PC-3 (cell line): ENCODE results near the gene ABHD2. TPM values are rescaled to one million over a fixed set of nuclear protein-coding genes. Genes with fewer than 3 reads are reported as not detected.
A peak's percentile ranks its signal among the peaks of the same experiment; 100 is the strongest.

Experiments
- ATAC-seq: fragments of 200-7000 bp; cut with Tn5 transposase; 2 replicates; pipeline ENCODE4 v1.9.1; 2020; ENCODE audit warnings: mild to moderate bottlenecking, moderate library complexity
- BruUV-seq: library from RNA; stranded (reverse); fragments of 400-500 nt; replicated peaks from 2 replicates; lab custom pipeline; 2021; lab: Mats Ljungman, UMichigan
- CTCF ChIA-PET: fragments of 300-600 bp; sonication (Branson Sonifier 250); formaldehyde crosslinking; loops from one replicate; lab custom pipeline; 2022; ENCODE audit warnings: antibody characterized with exemption; lab: Charles Lee
- POLR2A ChIA-PET: fragments of 300-600 bp; sonication (Branson Sonifier 250); formaldehyde crosslinking; loops from one replicate; lab custom pipeline; 2022; ENCODE audit warnings: antibody characterized with exemption; ENCODE audit not compliant: unreplicated experiment; lab: Charles Lee
- DNase-seq: peaks from one replicate; pipeline ENCODE4 v3.0.0-alpha.2; 2015
- H2AFZ ChIP-seq: fragments of 300-600 bp; sonication (generic); 2 replicates; pipeline ENCODE4 v1.6.0; 2016; ENCODE audit warnings: antibody characterized with exemption, low read length
- H3F3A ChIP-seq: fragments of 300-600 bp; sonication (generic); one replicate; pipeline ENCODE4 v1.6.0; 2017; ENCODE audit warnings: antibody characterized with exemption, low read length, control low read depth, mild to moderate bottlenecking; ENCODE audit not compliant: unreplicated experiment
- H3K27ac ChIP-seq: fragments of 300-600 bp; sonication (generic); 2 replicates; pipeline ENCODE4 v1.5.1; 2016; ENCODE audit warnings: mild to moderate bottlenecking, low read length
- H3K27me3 ChIP-seq: fragments of 300-600 bp; sonication (generic); 2 replicates; pipeline ENCODE4 v1.6.1; 2016; ENCODE audit warnings: low read length, mixed read lengths
- H3K36me3 ChIP-seq: fragments of 300-600 bp; sonication (generic); 2 replicates; pipeline ENCODE4 v1.6.1; 2016; ENCODE audit warnings: low read depth, mixed run types, low read length, mixed read lengths
- H3K4me1 ChIP-seq: fragments of 300-600 bp; sonication (generic); 2 replicates; pipeline ENCODE4 v1.5.1; 2016; ENCODE audit warnings: low read length; ENCODE audit not compliant: insufficient read depth
- H3K4me2 ChIP-seq: fragments of 300-600 bp; sonication (generic); 2 replicates; pipeline ENCODE4 v1.6.0; 2016; ENCODE audit warnings: low read length
- H3K4me3 ChIP-seq: fragments of 300-600 bp; sonication (generic); 2 replicates; pipeline ENCODE4 v1.5.1; 2016; ENCODE audit warnings: mild to moderate bottlenecking, low read length, mixed read lengths
- H3K79me2 ChIP-seq: fragments of 300-600 bp; sonication (generic); 2 replicates; pipeline ENCODE4 v1.6.1; 2017; ENCODE audit warnings: low read length, mixed read lengths
- H3K9ac ChIP-seq: fragments of 300-600 bp; sonication (generic); 2 replicates; pipeline ENCODE4 v1.6.0; 2016; ENCODE audit warnings: mild to moderate bottlenecking, low read length
- H3K9me2 ChIP-seq: fragments of 300-600 bp; sonication (generic); replicated peaks from 2 replicates; pipeline ENCODE4 v1.6.1; 2016; ENCODE audit warnings: mixed run types, low read length, mixed read lengths
- H3K9me3 ChIP-seq: fragments of 300-600 bp; sonication (generic); 2 replicates; pipeline ENCODE4 v1.6.1; 2016; ENCODE audit warnings: low read length, mixed read lengths
- H4K20me1 ChIP-seq: fragments of 300-600 bp; sonication (generic); 2 replicates; pipeline ENCODE4 v1.6.1; 2016; ENCODE audit warnings: low read length, mixed read lengths
- EZH2 ChIP-seq: fragments of 300-600 bp; sonication (generic); IDR thresholded peaks from one replicate; pipeline ENCODE4 v1.6.1; 2017; ENCODE audit warnings: antibody characterized with exemption, mild to moderate bottlenecking, low read length; ENCODE audit not compliant: unreplicated experiment
- EZH2phosphoT487 ChIP-seq: fragments of 300-600 bp; sonication (generic); IDR thresholded peaks from 2 replicates; pipeline ENCODE4 v1.6.1; 2018; ENCODE audit warnings: mild to moderate bottlenecking, antibody characterized with exemption, low read length, borderline replicate concordance
- intact Hi-C: fragments of 100-400 bp; cut with micrococcal nuclease; formaldehyde crosslinking; loops from 2 replicates; pipeline ENCODE4 v1.9.0; 2023
- total RNA-seq: library from RNA; depleted of rRNA; stranded (reverse); fragments of >200 nt; gene quantifications from 2 replicates; pipeline ENCODE4 v1.2.3, GENCODE V29; 2014
- TF ChIP-seq, protein P1 (sequence below): fragments of 300-600 bp; sonication (generic); conservative IDR thresholded peaks from 2 replicates; pipeline ENCODE4 v1.5.1; 2017; ENCODE audit warnings: antibody characterized with exemption, low read depth, mild to moderate bottlenecking, low read length

Gene ABHD2
- total RNA-seq, 1 experiment from 2014 or later = 34.0 TPM

DNA sequence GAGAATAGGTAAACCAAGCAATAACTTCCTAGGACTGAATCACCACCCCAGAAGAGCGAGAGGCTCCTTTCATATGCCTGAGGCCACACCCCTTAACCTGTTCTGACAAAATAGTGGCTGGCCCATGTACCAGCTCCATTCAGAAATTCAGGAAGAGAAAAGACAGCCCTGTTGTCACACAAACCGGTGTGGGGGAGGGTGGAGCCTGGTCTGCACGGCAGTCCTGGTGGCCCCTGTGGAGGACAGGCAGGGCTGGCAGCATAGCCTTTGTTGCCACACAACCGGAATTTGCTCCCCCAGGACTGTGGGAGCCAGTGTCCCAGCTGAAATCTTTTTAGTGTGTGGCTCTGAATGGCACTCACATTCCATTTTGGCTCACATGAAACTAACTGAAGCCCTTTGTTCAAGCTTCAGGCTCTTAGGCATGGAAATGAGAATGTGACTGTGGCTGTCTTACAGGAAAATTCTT is 109.3 kb downstream of the ABHD2 start:
- H3K9me3 ChIP-seq = no peaks in the 10 kb centered on the region
- H3K36me3 ChIP-seq = peaks cover 5% of the 10 kb centered on the region; the same call in 1 of the 2 replicates
- TF ChIP-seq EZH2phosphoT487 (no peak), EZH2 (no peak)
- TF ChIP-seq, protein P1, sequence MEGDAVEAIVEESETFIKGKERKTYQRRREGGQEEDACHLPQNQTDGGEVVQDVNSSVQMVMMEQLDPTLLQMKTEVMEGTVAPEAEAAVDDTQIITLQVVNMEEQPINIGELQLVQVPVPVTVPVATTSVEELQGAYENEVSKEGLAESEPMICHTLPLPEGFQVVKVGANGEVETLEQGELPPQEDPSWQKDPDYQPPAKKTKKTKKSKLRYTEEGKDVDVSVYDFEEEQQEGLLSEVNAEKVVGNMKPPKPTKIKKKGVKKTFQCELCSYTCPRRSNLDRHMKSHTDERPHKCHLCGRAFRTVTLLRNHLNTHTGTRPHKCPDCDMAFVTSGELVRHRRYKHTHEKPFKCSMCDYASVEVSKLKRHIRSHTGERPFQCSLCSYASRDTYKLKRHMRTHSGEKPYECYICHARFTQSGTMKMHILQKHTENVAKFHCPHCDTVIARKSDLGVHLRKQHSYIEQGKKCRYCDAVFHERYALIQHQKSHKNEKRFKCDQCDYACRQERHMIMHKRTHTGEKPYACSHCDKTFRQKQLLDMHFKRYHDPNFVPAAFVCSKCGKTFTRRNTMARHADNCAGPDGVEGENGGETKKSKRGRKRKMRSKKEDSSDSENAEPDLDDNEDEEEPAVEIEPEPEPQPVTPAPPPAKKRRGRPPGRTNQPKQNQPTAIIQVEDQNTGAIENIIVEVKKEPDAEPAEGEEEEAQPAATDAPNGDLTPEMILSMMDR = no peak
- H3K9me2 ChIP-seq = no peaks in the 10 kb centered on the region
- DNase-seq (peak; percentile 55), ATAC-seq (peak; percentile 64)
- CTCF ChIA-PET = no interaction called here
- POLR2A ChIA-PET = interaction anchor here (0.6 kb wide), 1 partner anchor 573 kb away, joined by 3 read pairs; no protein-coding TSS in a partner anchor
- H3K4me3 ChIP-seq = no peak overlapping the region
- intact Hi-C loops = no loop called here
- H3K27me3 ChIP-seq = no peaks in the 10 kb centered on the region
- no TSS peak for BruUV-seq
- peak overlapping the region; percentile 41 for H3K27ac ChIP-seq
- H3K79me2 ChIP-seq = no peaks in the 10 kb centered on the region
- H2AFZ ChIP-seq = no peak overlapping the region
- no peak overlapping the region for H3K9ac ChIP-seq
- peak overlapping the region; percentile 40 for H3K4me2 ChIP-seq
- H3F3A ChIP-seq = no peaks in the 10 kb centered on the region
- peaks cover 14% of the 10 kb centered on the region for H3K4me1 ChIP-seq
- H4K20me1 ChIP-seq = no peaks in the 10 kb centered on the region

DNA sequence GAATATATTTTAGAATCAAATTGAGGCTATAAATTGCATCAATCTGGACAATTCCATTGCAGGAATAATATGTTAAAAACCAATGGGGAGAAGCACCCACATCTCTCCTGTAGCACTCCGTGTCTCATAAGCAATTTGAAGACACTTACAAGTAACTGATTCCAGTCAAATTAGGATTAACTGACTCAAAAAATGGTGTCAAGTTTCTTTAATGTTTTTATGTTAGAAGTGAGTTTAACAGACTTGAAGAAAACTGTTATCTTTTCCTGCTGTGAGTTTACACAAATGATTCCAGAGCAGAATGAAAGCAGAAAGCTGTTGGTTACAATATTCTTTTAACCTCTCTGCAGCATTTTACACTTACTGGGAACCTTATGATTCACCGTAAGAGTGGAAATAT is 109.9 kb downstream of the ABHD2 start:
- CTCF ChIA-PET = no interaction called here
- no peaks in the 10 kb centered on the region for H3F3A ChIP-seq
- TF ChIP-seq EZH2 (no peak), EZH2phosphoT487 (no peak)
- TF ChIP-seq, protein P1 = no peak
- no peak overlapping the region for H2AFZ ChIP-seq
- no peak overlapping the region for H3K4me2 ChIP-seq
- no peaks in the 10 kb centered on the region for H3K79me2 ChIP-seq
- BruUV-seq = no TSS peak
- DNase-seq = no peak
- no peaks in the 10 kb centered on the region for H3K27me3 ChIP-seq
- H3K9ac ChIP-seq = no peak overlapping the region
- peaks cover under 1% of the 10 kb centered on the region; the same call in 1 of the 2 replicates for H3K36me3 ChIP-seq
- H3K27ac ChIP-seq = no peak overlapping the region
- H3K4me1 ChIP-seq = peaks cover 14% of the 10 kb centered on the region
- ATAC-seq = no peak
- no peaks in the 10 kb centered on the region for H3K9me2 ChIP-seq
- intact Hi-C loops = no loop called here
- no peak overlapping the region for H3K4me3 ChIP-seq
- POLR2A ChIA-PET = no interaction called here
- no peaks in the 10 kb centered on the region for H3K9me3 ChIP-seq
- no peaks in the 10 kb centered on the region for H4K20me1 ChIP-seq

DNA sequence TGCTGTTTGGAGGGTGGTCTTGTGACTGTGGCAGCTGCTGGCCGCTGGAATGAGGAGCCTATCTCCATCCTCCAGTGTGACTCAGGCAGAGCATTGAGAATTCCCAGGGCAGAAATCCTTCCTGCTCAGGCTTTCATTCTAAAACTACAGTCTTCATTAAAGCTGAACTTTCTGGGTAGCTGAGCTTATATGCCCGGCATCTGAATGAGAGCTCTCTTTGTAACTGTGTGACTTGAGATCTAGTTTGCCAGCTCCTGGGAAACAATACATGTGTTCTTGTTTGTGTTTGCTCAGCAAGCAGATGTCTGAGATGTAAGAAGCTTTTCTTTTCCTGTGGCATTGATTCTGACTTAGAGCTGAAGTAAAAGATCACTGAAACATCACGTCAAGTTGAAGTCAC is 110.7 kb downstream of the ABHD2 start:
- H3K36me3 ChIP-seq = no peaks in the 10 kb centered on the region
- ChIA-PET POLR2A (no interaction called here), CTCF (no interaction called here)
- H3K27me3 ChIP-seq = no peaks in the 10 kb centered on the region
- H3K9me2 ChIP-seq = no peaks in the 10 kb centered on the region
- H2AFZ ChIP-seq = no peak overlapping the region
- no peaks in the 10 kb centered on the region for H3K9me3 ChIP-seq
- no peak for ATAC-seq
- TF ChIP-seq, protein P1 = no peak
- TF ChIP-seq EZH2phosphoT487 (no peak), EZH2 (no peak)
- H3K79me2 ChIP-seq = no peaks in the 10 kb centered on the region
- no peaks in the 10 kb centered on the region for H3F3A ChIP-seq
- H3K4me2 ChIP-seq = no peak overlapping the region
- no peaks in the 10 kb centered on the region for H4K20me1 ChIP-seq
- peaks cover 14% of the 10 kb centered on the region for H3K4me1 ChIP-seq
- no peak overlapping the region for H3K9ac ChIP-seq
- no TSS peak for BruUV-seq
- intact Hi-C loops = no loop called here
- no peak overlapping the region for H3K27ac ChIP-seq
- H3K4me3 ChIP-seq = no peak overlapping the region
- no peak for DNase-seq
